RPMI8226 (cell line): ENCODE results near the gene ANKS3.

Experiments used
- DNase-seq: peaks from one replicate; pipeline ENCODE4 v3.0.0-alpha.2; 2015

ANKS3 gene

GRCh38 chr16:4723071-4723767, 10.9 kb downstream of the ANKS3 start:
- no peak for DNase-seq

- no peak for DNase-seq
These were observed 15.6 kb downstream of the ANKS3 start for GRCh38 chr16:4718466-4718865.

GRCh38 chr16:4714996-4715395, 19.1 kb downstream of the ANKS3 start:
- no peak for DNase-seq

GRCh38 chr16:4713663-4714501, 20.2 kb downstream of the ANKS3 start:
- DNase-seq: no peak

- DNase-seq: no peak
These were observed 24.6 kb downstream of the ANKS3 start for GRCh38 chr16:4709481-4709880.

GRCh38 chr16:4706871-4707270, 27.2 kb downstream of the ANKS3 start:
- no peak for DNase-seq

GRCh38 chr16:4704913-4705312, 29.2 kb downstream of the ANKS3 start:
- DNase-seq: no peak

- no peak for DNase-seq
These were observed 29.6 kb downstream of the ANKS3 start for GRCh38 chr16:4704491-4704890.

GRCh38 chr16:4703906-4704305, 30.2 kb downstream of the ANKS3 start:
- no peak for DNase-seq

- no peak for DNase-seq
These were observed 31.6 kb downstream of the ANKS3 start for GRCh38 chr16:4702466-4702808.

GRCh38 chr16:4701791-4702465, 32.1 kb downstream of the ANKS3 start:
- DNase-seq: no peak

- DNase-seq: no peak
These were observed 32.9 kb downstream of the ANKS3 start for GRCh38 chr16:4700997-4701743.

- no peak for DNase-seq
These were observed 33.6 kb downstream of the ANKS3 start for GRCh38 chr16:4700380-4700996.

GRCh38 chr16:4699046-4699556, 35.0 kb downstream of the ANKS3 start:
- no peak for DNase-seq

- no peak for DNase-seq
These were observed 35.6 kb downstream of the ANKS3 start for GRCh38 chr16:4698321-4699045.

- no peak for DNase-seq
These were observed 36.2 kb downstream of the ANKS3 start for GRCh38 chr16:4697848-4698291.

GRCh38 chr16:4696905-4697847, 36.9 kb downstream of the ANKS3 start:
- DNase-seq: no peak

GRCh38 chr16:4696172-4696904, 37.7 kb downstream of the ANKS3 start:
- DNase-seq: no peak

GRCh38 chr16:4695473-4696171, 38.4 kb downstream of the ANKS3 start:
- DNase-seq: no peak
